ENCODE measurements around the gene CFAP61.

GRCh38 chr20:20229595-20229994, 177.3 kb downstream of the CFAP61 start:
- TF ChIP-seq CTCF (IDR thresholded peaks at IDR 0.05; ENCODE audit: poor library complexity) (no peak), EZH2 (IDR thresholded peaks at IDR 0.05; ENCODE audit: borderline replicate concordance) (no peak)
